Cardiac muscle cell (in vitro differentiated cells and primary cell): ENCODE data around the gene BPIFB6. TPM values are rescaled to one million over a fixed set of nuclear protein-coding genes. Genes with fewer than 3 reads are reported as not detected.

Experiments
- DNase-seq, 2 donors: peaks; one replicate each; pipeline versions ENCODE4 v3.0.0 to v3.0.0-alpha.2; 2010 to 2017; ENCODE audit warnings: low read depth in 1 of 2, low spot score in 1 of 2
- H3K27ac ChIP-seq: fragments of 200-600 bp; sonication (generic); 2 replicates; pipeline ENCODE4 v1.5.1; 2016
- H3K27me3 ChIP-seq: fragments of 200-600 bp; sonication (generic); 2 replicates; pipeline ENCODE4 v1.6.0; 2016; ENCODE audit warnings: control low read depth
- H3K36me3 ChIP-seq: fragments of 200-600 bp; sonication (generic); 2 replicates; pipeline ENCODE4 v1.5.1; 2016; ENCODE audit warnings: control low read depth
- H3K4me1 ChIP-seq: fragments of 200-600 bp; sonication (generic); 2 replicates; pipeline ENCODE4 v1.8.1; 2017; ENCODE audit warnings: low read depth, mild to moderate bottlenecking, mixed run types
- H3K4me3 ChIP-seq: fragments of 200-600 bp; sonication (generic); 2 replicates; pipeline ENCODE4 v1.5.1; 2016; ENCODE audit warnings: mild to moderate bottlenecking
- H3K9me3 ChIP-seq: fragments of 200-600 bp; sonication (generic); 2 replicates; pipeline ENCODE4 v1.5.1; 2017; ENCODE audit warnings: low read depth, mild to moderate bottlenecking, control low read depth
- polyA plus RNA-seq: library from polyadenylated mRNA; unstranded; fragments of >200 nt; fragmentation: Nextera tagmentation; extraction: Ambion mirVana; gene quantifications from 2 replicates; pipeline ENCODE4 v1.2.1, GENCODE V29; 2016
- total RNA-seq: library from RNA; depleted of rRNA; stranded (reverse); fragments of >200 nt; gene quantifications from 2 replicates; pipeline ENCODE4 v1.2.3, GENCODE V29; 2016
- TF ChIP-seq, protein P1 (sequence below): IDR thresholded peaks from 2 replicates; pipeline ENCODE4 v1.5.1; 2012; ENCODE audit warnings: low read depth, mild to moderate bottlenecking, low read length

BPIFB6 gene
- total and polyA plus RNA-seq, 2 experiments from 2014 or later: not detected

DNA sequence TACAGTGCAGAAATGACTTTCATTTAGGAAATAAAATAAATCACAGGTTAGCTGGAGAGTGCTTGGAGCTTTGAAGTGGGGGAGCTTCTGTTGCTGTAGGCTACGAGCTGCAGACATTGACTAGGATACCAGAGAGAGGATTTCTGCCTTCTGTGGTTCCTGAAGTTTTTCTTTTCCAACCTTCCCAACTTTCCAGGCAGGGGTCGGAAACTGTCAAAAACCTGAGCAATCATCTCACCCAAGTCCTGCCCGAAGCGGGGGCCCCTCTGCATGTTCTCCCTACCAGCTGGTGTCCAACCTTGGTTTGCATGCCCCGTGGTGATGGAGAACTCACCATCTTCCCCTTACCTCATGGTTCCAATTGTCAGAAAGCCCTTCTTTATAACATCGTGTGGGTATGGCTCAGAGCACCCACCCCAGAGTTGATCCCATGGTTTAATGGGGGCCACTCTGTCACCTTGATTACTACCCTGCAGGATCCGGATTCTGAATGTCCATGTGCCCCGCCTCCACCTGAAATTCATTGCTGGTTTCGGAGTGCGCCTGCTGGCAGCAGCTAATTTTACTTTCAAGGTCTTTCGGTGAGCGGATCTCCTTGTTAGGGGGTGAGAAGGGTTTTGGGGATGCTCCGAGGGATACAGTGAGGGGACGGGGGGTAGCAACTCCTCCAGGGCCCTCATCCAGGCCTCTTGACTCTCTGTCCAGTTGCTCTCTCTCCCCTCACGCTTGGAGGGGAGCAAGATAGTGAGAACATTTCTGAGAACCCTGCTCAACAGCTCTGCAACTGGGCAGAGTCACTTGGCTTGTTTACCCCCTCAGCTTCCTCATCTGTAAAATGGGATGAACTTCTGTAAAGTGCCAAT lies 18.9 kb upstream of the BPIFB6 start:
- Histone ChIP-seq H3K9me3 (no peaks in the 10 kb centered on the region), H3K4me1 (no peaks in the 10 kb centered on the region), H3K4me3 (no peak overlapping the region), H3K27ac (no peak overlapping the region), H3K36me3 (no peaks in the 10 kb centered on the region), H3K27me3 (peaks cover 3% of the 10 kb centered on the region)
- TF ChIP-seq, protein P1, sequence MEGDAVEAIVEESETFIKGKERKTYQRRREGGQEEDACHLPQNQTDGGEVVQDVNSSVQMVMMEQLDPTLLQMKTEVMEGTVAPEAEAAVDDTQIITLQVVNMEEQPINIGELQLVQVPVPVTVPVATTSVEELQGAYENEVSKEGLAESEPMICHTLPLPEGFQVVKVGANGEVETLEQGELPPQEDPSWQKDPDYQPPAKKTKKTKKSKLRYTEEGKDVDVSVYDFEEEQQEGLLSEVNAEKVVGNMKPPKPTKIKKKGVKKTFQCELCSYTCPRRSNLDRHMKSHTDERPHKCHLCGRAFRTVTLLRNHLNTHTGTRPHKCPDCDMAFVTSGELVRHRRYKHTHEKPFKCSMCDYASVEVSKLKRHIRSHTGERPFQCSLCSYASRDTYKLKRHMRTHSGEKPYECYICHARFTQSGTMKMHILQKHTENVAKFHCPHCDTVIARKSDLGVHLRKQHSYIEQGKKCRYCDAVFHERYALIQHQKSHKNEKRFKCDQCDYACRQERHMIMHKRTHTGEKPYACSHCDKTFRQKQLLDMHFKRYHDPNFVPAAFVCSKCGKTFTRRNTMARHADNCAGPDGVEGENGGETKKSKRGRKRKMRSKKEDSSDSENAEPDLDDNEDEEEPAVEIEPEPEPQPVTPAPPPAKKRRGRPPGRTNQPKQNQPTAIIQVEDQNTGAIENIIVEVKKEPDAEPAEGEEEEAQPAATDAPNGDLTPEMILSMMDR: no peak
- DNase-seq: no peak

DNA sequence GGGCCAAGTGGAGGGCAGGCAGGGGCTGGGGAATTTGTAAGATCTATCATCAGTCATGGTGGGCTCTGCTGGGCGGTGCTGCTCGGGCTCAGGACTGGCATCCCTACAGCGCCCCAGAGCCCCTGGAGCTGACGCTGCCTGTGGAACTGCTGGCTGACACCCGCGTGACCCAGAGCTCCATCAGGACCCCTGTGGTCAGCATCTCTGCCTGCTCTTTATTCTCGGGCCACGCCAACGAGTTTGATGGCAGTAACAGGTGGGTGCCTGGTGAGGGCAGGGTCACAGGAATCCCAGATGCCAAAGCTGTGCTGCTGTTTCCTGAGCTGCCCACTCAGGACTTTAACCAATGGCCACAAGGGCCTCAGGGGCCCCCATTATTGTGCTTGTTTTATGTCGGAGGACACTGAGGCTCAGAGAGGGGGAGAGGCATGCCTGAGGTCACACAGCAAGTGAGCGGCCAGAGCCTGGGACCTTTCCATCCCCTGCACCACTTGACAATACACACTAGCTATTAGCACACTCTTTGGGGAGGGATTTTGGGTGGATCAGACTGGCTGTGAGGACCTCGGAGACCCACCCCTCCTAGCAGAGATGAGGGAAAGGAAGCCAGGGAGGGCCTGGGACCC lies 17.6 kb upstream of the BPIFB6 start:
- no peaks in the 10 kb centered on the region for H3K4me1 ChIP-seq
- no peak for DNase-seq
- no peaks in the 10 kb centered on the region for H3K9me3 ChIP-seq
- H3K27ac ChIP-seq: no peak overlapping the region
- H3K27me3 ChIP-seq: peaks cover 3% of the 10 kb centered on the region
- H3K4me3 ChIP-seq: no peak overlapping the region
- H3K36me3 ChIP-seq: no peaks in the 10 kb centered on the region
- TF ChIP-seq, protein P1: no peak

DNA sequence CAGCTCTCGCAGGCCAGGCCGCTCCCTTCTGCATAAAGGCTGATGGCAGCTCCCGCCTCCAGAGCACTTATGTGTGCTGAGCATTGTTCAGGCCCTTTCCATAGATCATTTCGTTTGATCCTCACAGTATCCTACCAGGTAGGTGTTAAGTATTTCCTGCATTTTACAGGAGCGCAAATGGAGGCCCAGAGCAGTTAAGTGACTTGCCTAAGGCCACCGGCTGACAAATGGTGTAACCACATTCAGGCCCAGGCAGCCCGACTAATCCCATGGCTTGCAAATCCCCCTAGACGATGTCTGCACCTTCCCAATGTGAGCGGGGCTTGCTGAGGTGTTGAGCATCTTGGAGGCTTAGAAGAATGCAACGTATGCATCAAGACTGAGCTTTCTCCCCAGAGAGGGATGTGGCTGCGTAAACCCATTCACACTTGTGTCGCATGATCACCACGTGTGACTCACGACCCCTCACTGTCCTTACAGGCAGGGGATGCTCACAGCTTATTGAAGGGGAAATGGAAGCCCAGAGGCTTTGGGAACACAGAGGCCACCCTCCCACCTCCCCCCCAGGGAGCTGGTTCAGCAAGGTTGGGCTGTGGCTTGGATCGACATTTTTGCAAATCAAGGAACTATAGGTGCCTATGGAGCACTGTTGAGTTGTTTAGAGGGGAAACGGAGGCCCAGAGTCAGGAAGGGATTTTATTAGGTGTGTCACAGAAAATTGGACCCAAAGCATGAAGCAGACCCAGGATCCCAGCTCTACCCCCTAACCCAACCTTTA lies 16.9 kb upstream of the BPIFB6 start:
- Histone ChIP-seq H3K36me3 (no peaks in the 10 kb centered on the region), H3K4me1 (no peaks in the 10 kb centered on the region), H3K27ac (no peak overlapping the region), H3K9me3 (no peaks in the 10 kb centered on the region), H3K27me3 (peaks cover 3% of the 10 kb centered on the region), H3K4me3 (no peak overlapping the region)
- DNase-seq: no peak
- TF ChIP-seq, protein P1: no peak

DNA sequence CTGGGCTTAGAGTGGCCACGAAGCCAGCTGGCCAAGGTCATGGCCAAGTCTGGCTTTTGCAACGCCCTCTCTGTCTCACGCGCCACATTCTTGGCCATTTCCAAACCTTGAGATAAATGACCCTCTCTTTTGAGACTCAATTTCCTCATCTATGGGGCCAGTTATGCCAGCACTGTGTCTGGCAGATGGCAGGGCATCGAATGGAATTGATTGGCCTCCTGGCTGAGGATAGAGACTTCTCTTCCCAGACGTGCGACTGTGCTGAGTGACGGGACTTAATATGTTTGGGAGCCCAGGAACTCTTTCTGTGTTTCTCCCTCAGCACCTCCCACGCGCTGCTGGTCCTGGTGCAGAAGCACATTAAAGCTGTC lies 16.3 kb upstream of the BPIFB6 start:
- TF ChIP-seq, protein P1: no peak
- Histone ChIP-seq H3K4me1 (no peaks in the 10 kb centered on the region), H3K4me3 (no peak overlapping the region), H3K27ac (no peak overlapping the region), H3K9me3 (no peaks in the 10 kb centered on the region), H3K27me3 (peaks cover 3% of the 10 kb centered on the region), H3K36me3 (no peaks in the 10 kb centered on the region)
- DNase-seq: no peak

DNA sequence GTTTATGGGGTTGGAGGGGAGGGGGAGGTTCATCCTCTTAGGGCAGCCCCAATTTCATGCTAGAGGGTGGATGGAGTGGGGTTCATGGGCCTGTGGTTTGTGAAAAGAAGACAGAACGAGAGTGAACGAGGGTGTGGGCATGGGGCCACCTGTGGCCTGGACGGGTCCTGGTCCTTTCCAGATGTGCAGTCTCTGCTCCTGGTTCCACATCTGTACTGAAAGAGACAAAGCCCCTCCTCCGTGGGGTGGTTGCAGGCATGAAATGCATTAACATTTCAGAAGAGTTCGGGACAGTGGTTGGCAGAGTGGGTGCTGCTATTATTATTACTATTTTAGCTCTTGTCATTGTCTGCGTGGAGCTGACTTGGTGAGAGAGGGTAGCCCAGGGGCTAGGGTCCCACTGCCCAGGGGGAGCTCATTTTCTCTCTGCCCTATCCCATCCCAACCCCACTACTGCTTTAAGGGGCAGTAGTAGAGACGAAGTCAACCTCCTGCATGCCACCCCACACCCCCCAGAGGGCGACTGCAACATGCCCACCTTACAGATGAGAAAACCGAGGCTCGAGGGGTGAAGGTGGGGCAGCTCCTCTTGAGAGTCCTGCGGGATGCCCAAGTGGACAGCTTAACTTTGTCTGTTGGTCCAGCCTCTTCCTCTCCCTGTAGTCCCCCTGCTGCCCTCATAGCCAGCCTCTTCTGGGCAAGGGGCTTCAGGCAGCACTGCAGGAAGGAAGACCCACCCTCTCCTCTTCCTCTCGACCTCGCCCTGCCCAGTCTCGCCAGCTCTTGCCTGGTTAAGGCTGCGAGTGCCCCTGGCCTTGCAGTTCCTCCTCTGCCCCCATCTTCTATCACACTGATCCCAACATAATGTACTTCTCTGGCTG lies 15.5 kb upstream of the BPIFB6 start:
- H3K4me1 ChIP-seq: no peaks in the 10 kb centered on the region
- no peaks in the 10 kb centered on the region for H3K36me3 ChIP-seq
- peaks cover 3% of the 10 kb centered on the region for H3K27me3 ChIP-seq
- H3K27ac ChIP-seq: no peak overlapping the region
- no peak overlapping the region for H3K4me3 ChIP-seq
- TF ChIP-seq, protein P1: no peak
- no peak for DNase-seq
- no peaks in the 10 kb centered on the region for H3K9me3 ChIP-seq
